OCI-LY7 (cell line): Measurements from ENCODE around the gene CENPU. TPM values are rescaled to one million over a fixed set of nuclear protein-coding genes. Genes with fewer than 3 reads are reported as not detected.

Source experiments
- BruUV-seq: library from RNA; stranded (reverse); fragments of 400-500 nt; replicated peaks from 2 replicates; lab custom pipeline; 2021; lab: Mats Ljungman, UMichigan
- CTCF ChIA-PET: fragments of 300-600 bp; sonication (Branson Sonifier 250); formaldehyde crosslinking; loops from one replicate; lab custom pipeline; 2022; ENCODE audit warnings: antibody characterized with exemption; ENCODE audit not compliant: unreplicated experiment; lab: Charles Lee
- POLR2A ChIA-PET: fragments of 300-600 bp; sonication (Branson Sonifier 250); formaldehyde crosslinking; loops from one replicate; lab custom pipeline; 2022; ENCODE audit warnings: antibody characterized with exemption; lab: Charles Lee
- DNase-seq: peaks from one replicate; pipeline ENCODE4 v3.0.0-alpha.2; 2015; ENCODE audit warnings: low spot score
- H2AFZ ChIP-seq: fragments of 200-600 bp; sonication (generic), shearing (Covaris generic); 2 replicates; pipeline ENCODE4 v1.6.1; 2014; ENCODE audit warnings: mild to moderate bottlenecking, antibody characterized with exemption, low read length, moderate library complexity
- H3K27ac ChIP-seq: fragments of 200-600 bp; sonication (generic); 2 replicates; pipeline ENCODE4 v1.5.1; 2014; ENCODE audit warnings: mixed run types, low read depth, mild to moderate bottlenecking, moderate library complexity, low read length, inconsistent platforms; ENCODE audit not compliant: poor library complexity, severe bottlenecking
- H3K36me3 ChIP-seq: fragments of 200-600 bp; sonication (generic); 2 replicates; pipeline ENCODE4 v1.6.1; 2014; ENCODE audit warnings: mild to moderate bottlenecking, antibody characterized with exemption, low read length, moderate library complexity, mixed read lengths; ENCODE audit not compliant: insufficient read depth
- H3K4me1 ChIP-seq: fragments of 200-600 bp; sonication (generic); 2 replicates; pipeline ENCODE4 v1.5.1; 2014; ENCODE audit warnings: mild to moderate bottlenecking, low read length; ENCODE audit not compliant: insufficient read depth, poor library complexity, severe bottlenecking
- H3K4me2 ChIP-seq: fragments of 200-600 bp; sonication (generic); 2 replicates; pipeline ENCODE4 v1.6.1; 2014; ENCODE audit warnings: mild to moderate bottlenecking, low read length
- H3K4me3 ChIP-seq: fragments of 200-600 bp; sonication (generic); 2 replicates; pipeline ENCODE4 v1.5.1; 2014; ENCODE audit warnings: mild to moderate bottlenecking, low read depth, low read length; ENCODE audit not compliant: poor library complexity, severe bottlenecking
- H3K79me2 ChIP-seq: fragments of 200-600 bp; sonication (generic); 2 replicates; pipeline ENCODE4 v1.6.1; 2016; ENCODE audit warnings: low read depth, mild to moderate bottlenecking, low read length, moderate library complexity, mixed read lengths; ENCODE audit not compliant: insufficient read depth
- H3K9me2 ChIP-seq: fragments of 200-600 bp; sonication (generic); 2 replicates; pipeline ENCODE4 v1.6.1; 2016; ENCODE audit warnings: mild to moderate bottlenecking, low read length, mixed read lengths; ENCODE audit not compliant: insufficient read depth
- H3K9me3 ChIP-seq: fragments of 200-600 bp; sonication (generic); 2 replicates; pipeline ENCODE4 v1.6.1; 2014; ENCODE audit warnings: mild to moderate bottlenecking, mixed run types, low read length, mixed read lengths
- H4K20me1 ChIP-seq: fragments of 200-600 bp; sonication (generic); 2 replicates; pipeline ENCODE4 v1.6.1; 2014; ENCODE audit warnings: mild to moderate bottlenecking, antibody characterized with exemption, low read length, moderate library complexity, mixed read lengths; ENCODE audit not compliant: insufficient read depth
- CTCF ChIP-seq: fragments of 200-600 bp; sonication (generic); conservative IDR thresholded peaks from 2 replicates; pipeline ENCODE4 v1.5.1; 2014; ENCODE audit warnings: mild to moderate bottlenecking, antibody characterized with exemption, low read length, moderate library complexity, mixed read lengths
- EZH2phosphoT487 ChIP-seq: fragments of 200-600 bp; sonication (generic); IDR thresholded peaks from 2 replicates; pipeline ENCODE4 v1.6.1; 2018; ENCODE audit warnings: low read depth, borderline replicate concordance, mild to moderate bottlenecking, mixed run types, antibody characterized with exemption, low read length, moderate library complexity, mixed read lengths
- intact Hi-C: fragments of 100-400 bp; cut with micrococcal nuclease; formaldehyde crosslinking; loops from one replicate; pipeline ENCODE4 v1.10.0; 2022; ENCODE audit not compliant: unreplicated experiment
- total RNA-seq, 2 experiments: library from RNA; depleted of rRNA in 1 of 2; stranded (reverse); fragments of >200 nt in 1 of 2; shearing (Covaris generic) in 1 of 2; gene quantifications; 2 replicates each; pipeline ENCODE4 v1.2.3, GENCODE V29; 2014 to 2022

The CENPU gene
- total RNA-seq, 2 experiments from 2014 or later: 83.9 to 132 TPM

GRCh38 chr4:184778325-184778724, 44.4 kb upstream of the CENPU start:
- CTCF ChIA-PET: no interaction called here
- H3K4me1 ChIP-seq: no peaks in the 10 kb centered on the region
- peaks cover 51% of the 10 kb centered on the region for H3K36me3 ChIP-seq
- H3K9me3 ChIP-seq: no peaks in the 10 kb centered on the region; the same call in 1 of the 2 replicates
- POLR2A ChIA-PET: no interaction called here
- DNase-seq: no peak
- no peak overlapping the region for H3K4me2 ChIP-seq
- H3K27ac ChIP-seq: no peak overlapping the region
- no peaks in the 10 kb centered on the region for H4K20me1 ChIP-seq
- no peak overlapping the region for H2AFZ ChIP-seq
- H3K4me3 ChIP-seq: no peak overlapping the region
- no TSS peak for BruUV-seq
- intact Hi-C loops: no loop called here
- no peaks in the 10 kb centered on the region for H3K79me2 ChIP-seq
- TF ChIP-seq CTCF (no peak), EZH2phosphoT487 (no peak)
- no peaks in the 10 kb centered on the region for H3K9me2 ChIP-seq

- no TSS peak for BruUV-seq
- no peaks in the 10 kb centered on the region; the same call in 1 of the 2 replicates for H3K9me3 ChIP-seq
- POLR2A ChIA-PET: no interaction called here
- TF ChIP-seq CTCF (no peak), EZH2phosphoT487 (no peak)
- no peaks in the 10 kb centered on the region for H4K20me1 ChIP-seq
- CTCF ChIA-PET: no interaction called here
- H3K9me2 ChIP-seq: no peaks in the 10 kb centered on the region
- H3K79me2 ChIP-seq: no peaks in the 10 kb centered on the region
- no peak overlapping the region for H3K4me3 ChIP-seq
- no peak for DNase-seq
- no peak overlapping the region for H3K4me2 ChIP-seq
- H3K27ac ChIP-seq: no peak overlapping the region
- intact Hi-C loops: no loop called here
- H2AFZ ChIP-seq: no peak overlapping the region
- H3K4me1 ChIP-seq: no peaks in the 10 kb centered on the region
- peaks cover 56% of the 10 kb centered on the region for H3K36me3 ChIP-seq
Measured at GRCh38 chr4:184776821-184777220, 42.9 kb upstream of the CENPU start.

GRCh38 chr4:184775854-184776555, 42.1 kb upstream of the CENPU start:
- intact Hi-C loops: no loop called here
- Histone ChIP-seq H3K27ac (no peak overlapping the region), H3K36me3 (peaks cover 56% of the 10 kb centered on the region), H3K4me1 (no peaks in the 10 kb centered on the region), H3K79me2 (no peaks in the 10 kb centered on the region), H4K20me1 (no peaks in the 10 kb centered on the region), H2AFZ (no peak overlapping the region), H3K9me2 (no peaks in the 10 kb centered on the region), H3K9me3 (no peaks in the 10 kb centered on the region; the same call in 1 of the 2 replicates), H3K4me3 (no peak overlapping the region), H3K4me2 (no peak overlapping the region)
- no peak for DNase-seq
- no TSS peak for BruUV-seq
- no peak for TF ChIP-seq EZH2phosphoT487
- TF ChIP-seq CTCF: no peak
- ChIA-PET CTCF (no interaction called here), POLR2A (no interaction called here)
